Epithelial cell of esophagus (primary cell): ENCODE results near the gene STAT3.

ENCODE experiments used
- DNase-seq: peaks from one replicate; pipeline ENCODE4 v3.0.0; 2010; ENCODE audit warnings: low read depth
- H3K4me3 ChIP-seq: 2 replicates; pipeline ENCODE4 v1.5.1; 2011; ENCODE audit warnings: mild to moderate bottlenecking, low read length, control low read depth
- TF ChIP-seq, protein P1 (sequence below): IDR thresholded peaks from 2 replicates; pipeline ENCODE4 v1.5.1; 2011; ENCODE audit warnings: low read depth, mild to moderate bottlenecking, low read length, control low read depth, inconsistent platforms; ENCODE audit not compliant: insufficient read depth; ENCODE audit errors: missing control alignments

The STAT3 gene

DNA sequence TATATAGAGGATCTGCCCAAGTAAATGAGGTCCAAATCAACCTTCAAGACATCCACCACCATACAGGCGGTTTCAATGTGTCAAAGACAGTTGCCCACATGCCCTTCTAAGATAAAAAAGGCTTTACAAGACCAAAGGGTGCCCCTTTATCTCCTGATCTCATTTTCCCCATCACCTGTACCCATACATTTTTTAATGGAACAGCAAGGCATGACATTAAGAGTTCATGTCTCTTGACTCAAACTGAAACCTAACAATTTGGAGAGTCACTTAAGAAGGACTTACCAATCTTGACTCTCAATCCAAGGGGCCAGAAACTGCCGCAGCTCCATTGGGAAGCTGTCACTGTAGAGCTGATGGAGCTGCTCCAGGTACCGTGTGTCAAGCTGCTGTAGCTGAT lies 40.1 kb downstream of the STAT3 start:
- no peak for DNase-seq
- TF ChIP-seq, protein P1, sequence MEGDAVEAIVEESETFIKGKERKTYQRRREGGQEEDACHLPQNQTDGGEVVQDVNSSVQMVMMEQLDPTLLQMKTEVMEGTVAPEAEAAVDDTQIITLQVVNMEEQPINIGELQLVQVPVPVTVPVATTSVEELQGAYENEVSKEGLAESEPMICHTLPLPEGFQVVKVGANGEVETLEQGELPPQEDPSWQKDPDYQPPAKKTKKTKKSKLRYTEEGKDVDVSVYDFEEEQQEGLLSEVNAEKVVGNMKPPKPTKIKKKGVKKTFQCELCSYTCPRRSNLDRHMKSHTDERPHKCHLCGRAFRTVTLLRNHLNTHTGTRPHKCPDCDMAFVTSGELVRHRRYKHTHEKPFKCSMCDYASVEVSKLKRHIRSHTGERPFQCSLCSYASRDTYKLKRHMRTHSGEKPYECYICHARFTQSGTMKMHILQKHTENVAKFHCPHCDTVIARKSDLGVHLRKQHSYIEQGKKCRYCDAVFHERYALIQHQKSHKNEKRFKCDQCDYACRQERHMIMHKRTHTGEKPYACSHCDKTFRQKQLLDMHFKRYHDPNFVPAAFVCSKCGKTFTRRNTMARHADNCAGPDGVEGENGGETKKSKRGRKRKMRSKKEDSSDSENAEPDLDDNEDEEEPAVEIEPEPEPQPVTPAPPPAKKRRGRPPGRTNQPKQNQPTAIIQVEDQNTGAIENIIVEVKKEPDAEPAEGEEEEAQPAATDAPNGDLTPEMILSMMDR: no peak
- no peak overlapping the region for H3K4me3 ChIP-seq

DNA sequence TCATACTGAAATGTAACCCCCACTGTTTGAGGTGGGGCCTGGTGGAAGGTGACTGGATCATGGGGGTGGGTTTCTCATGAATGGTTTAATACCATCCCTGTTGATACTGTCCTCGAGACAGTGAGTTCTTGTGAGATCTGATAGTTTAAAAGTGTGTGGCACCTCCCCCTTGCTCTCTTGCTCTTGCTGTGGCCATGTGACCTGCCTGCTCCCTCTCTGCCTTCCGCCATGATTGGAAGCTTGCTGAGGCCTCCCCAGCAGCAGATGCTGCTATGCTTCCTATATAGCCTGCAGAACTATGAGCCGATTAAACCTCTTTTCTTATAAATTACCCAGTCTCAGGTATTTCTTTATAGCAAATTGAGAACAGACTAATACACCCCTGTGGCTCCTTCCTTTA lies 40.6 kb downstream of the STAT3 start:
- no peak for DNase-seq
- TF ChIP-seq, protein P1: no peak
- no peak overlapping the region for H3K4me3 ChIP-seq

DNA sequence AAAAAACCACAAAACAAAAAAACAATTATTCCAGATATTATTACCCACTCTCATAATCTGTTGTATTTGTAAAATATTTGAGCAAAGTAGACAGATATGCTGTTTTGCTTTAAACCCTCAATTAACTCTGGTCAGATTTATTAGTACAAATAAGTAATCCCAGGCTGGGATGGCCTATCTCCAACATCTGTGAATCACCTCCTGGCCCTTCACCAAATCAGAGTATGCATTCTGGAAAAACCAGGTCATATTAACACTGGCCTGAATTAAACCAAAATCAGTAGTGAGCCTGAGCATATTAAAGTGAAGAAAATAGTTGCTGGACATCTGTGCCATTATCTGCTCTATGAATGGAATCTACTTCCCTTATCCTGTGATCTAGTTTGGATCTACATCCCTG lies 41.0 kb downstream of the STAT3 start:
- TF ChIP-seq, protein P1: no peak
- DNase-seq: peak; percentile 77
- no peak overlapping the region for H3K4me3 ChIP-seq

DNA sequence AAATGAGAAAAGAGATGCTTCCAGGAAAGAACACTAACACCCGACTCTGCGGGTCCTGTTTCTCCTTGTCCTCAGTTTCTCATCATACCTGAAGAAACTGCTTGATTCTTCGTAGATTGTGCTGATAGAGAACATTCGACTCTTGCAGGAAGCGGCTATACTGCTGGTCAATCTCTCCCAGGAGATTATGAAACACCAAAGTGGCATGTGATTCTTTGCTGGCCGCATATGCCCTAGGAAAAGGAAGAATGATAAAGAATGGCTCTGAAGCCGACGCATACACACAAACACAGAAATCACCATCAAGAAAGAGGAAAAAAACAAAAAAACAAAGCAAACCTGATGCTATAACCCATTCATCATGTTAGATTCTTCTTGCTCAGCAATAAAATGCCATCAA lies 41.8 kb downstream of the STAT3 start:
- TF ChIP-seq, protein P1: no peak
- DNase-seq: no peak
- no peak overlapping the region for H3K4me3 ChIP-seq

DNA sequence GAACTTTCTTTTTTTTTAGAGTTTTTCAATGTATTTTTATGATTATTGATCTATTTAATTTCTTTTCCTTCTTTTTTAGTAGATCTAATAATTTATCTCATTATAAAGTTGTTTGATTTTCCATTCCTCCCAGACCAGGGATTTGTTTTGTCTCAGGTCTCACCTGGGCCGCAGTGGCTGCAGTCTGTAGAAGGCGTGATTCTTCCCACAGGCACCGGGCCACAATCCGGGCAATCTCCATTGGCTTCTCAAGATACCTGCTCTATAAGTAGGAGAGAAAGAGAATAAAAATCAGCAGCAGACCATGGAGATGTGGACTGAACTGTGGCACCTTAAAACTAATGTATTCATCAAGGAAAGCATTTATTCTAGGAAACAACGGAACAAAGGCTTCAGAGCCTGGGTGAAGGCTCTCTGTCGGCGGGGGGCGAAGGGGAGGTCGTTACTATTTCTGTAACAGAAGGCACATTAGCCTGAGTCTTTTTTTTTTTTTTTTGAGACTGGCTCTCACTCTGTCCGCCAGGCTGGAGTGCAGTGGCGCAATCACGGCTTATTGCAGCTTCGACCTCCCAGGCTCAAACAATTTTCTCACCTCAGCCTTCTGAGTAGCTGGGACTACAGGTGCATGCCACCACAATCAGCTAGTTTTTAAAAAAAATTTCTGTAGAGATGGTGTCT lies 42.7 kb downstream of the STAT3 start:
- no peak for DNase-seq
- no peak overlapping the region for H3K4me3 ChIP-seq
- TF ChIP-seq, protein P1: no peak

DNA sequence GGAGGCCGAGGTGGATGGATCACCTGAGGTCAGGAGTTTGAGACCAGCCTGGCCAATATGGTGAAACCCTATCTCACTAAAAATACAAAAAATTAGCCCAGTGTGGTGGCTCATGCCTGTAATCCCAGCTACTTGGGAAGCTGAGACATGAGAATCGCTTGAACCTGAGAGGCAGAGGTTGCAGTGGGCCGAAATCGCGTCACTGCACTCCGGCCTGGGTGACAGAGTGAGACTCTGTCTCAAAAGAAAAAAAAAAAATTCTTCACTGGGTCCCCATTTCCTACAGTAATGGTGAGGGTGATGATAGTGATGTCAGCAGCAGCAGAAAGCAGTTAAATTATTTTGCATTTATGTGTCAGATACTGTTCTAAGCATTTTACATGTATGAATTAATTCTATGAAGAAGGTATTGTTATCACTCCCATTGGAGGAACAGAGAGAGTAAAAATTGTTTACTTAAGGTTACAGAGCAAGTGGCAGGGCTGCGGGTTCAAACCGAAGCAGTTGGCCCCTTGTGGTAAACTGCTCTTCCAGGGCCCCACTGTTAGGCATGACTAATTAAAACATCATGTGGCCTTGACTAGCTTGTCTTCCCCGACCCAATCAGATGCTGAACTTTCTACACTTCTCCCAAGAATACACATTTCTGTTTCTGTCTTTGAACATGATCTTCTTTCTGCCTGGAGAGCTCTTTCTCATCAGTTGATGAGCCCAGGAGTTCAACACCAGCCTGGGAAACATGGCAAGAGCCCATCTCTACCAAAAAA lies 45.8 kb downstream of the STAT3 start:
- no peak for DNase-seq
- no peak overlapping the region for H3K4me3 ChIP-seq
- TF ChIP-seq, protein P1: no peak
